AG04450 (cell line): ENCODE results near the gene PKD1L1. TPM values are rescaled to one million over a fixed set of nuclear protein-coding genes. Genes with fewer than 3 reads are reported as not detected.
A peak's percentile ranks its signal among the peaks of the same experiment; 100 is the strongest.
"Not testable (repeated sequence)": the region's sequence is repeated elsewhere in the genome, so short reads cannot be mapped to it uniquely, and the experiment has no call there.

Experiments
- CTCF ChIA-PET: fragments of 300-600, 350-600 bp; formaldehyde crosslinking; extraction: SDS; loops from one replicate; lab custom pipeline; 2022; ENCODE audit warnings: antibody characterized with exemption, inconsistent platforms; lab: Charles Lee
- POLR2A ChIA-PET: fragments of 350-600 bp; formaldehyde crosslinking; extraction: SDS; loops from one replicate; lab custom pipeline; 2021; ENCODE audit warnings: antibody characterized with exemption, inconsistent platforms; lab: Yijun Ruan, JAX
- DNase-seq: peaks from one replicate; pipeline ENCODE4 v3.0.0-alpha.2; 2011; ENCODE audit warnings: low read depth, low spot score
- H3K27ac ChIP-seq: one replicate; pipeline ENCODE4 v1.5.1; 2012; ENCODE audit warnings: low read depth, low read length, control low read depth
- H3K27me3 ChIP-seq: one replicate; pipeline ENCODE4 v1.6.0; 2012; ENCODE audit warnings: low read length; ENCODE audit not compliant: control insufficient read depth, insufficient read depth
- H3K4me3 ChIP-seq: 2 replicates; pipeline ENCODE4 v1.5.1; 2011; ENCODE audit warnings: mild to moderate bottlenecking, low read depth, low read length, control low read depth
- H3K9me3 ChIP-seq: 2 replicates; pipeline ENCODE4 v1.5.1; 2012; ENCODE audit warnings: low read length; ENCODE audit not compliant: control insufficient read depth, insufficient read depth
- CTCF ChIP-seq: IDR thresholded peaks from 2 replicates; pipeline ENCODE4 v1.5.1; 2011; ENCODE audit warnings: low read depth, low read length, control low read depth, inconsistent platforms
- polyA plus RNA-seq: library from polyadenylated mRNA; depleted of rRNA; stranded (reverse); fragments of >200 nt; gene quantifications from 2 replicates; pipeline ENCODE4 v1.2.3, GENCODE V29; 2011

Gene PKD1L1
- polyA plus RNA-seq, 1 experiment = 0.01 TPM

- POLR2A ChIA-PET = no interaction called here
- H3K27ac ChIP-seq = no peak overlapping the region
- no peaks in the 10 kb centered on the region for H3K27me3 ChIP-seq
- peak; percentile 62 for TF ChIP-seq CTCF
- no peaks in the 10 kb centered on the region for H3K9me3 ChIP-seq
- DNase-seq = no peak
- H3K4me3 ChIP-seq = no peak overlapping the region
- CTCF ChIA-PET = interaction anchor here (0.6 to 8.0 kb wide), 22 partner anchors 8 to 723 kb away, joined by 3 to 160 read pairs (median 4); no protein-coding TSS in a partner anchor
Measured at GRCh38 chr7:47988496-47989386, 40.5 kb upstream of the PKD1L1 start.

- no peak for DNase-seq
- Histone ChIP-seq H3K27me3 (no peaks in the 10 kb centered on the region), H3K4me3 (no peak overlapping the region), H3K9me3 (no peaks in the 10 kb centered on the region), H3K27ac (no peak overlapping the region)
- POLR2A ChIA-PET = no interaction called here
- CTCF ChIA-PET = interaction anchor here (1.1 to 3.8 kb wide), 5 partner anchors 9 to 717 kb away, joined by 3 to 20 read pairs (median 6); no protein-coding TSS in a partner anchor
- no peak for TF ChIP-seq CTCF
Measured at GRCh38 chr7:47982610-47983009, 34.3 kb upstream of the PKD1L1 start.

GRCh38 chr7:47980648-47981047 lies 32.4 kb upstream of the PKD1L1 start:
- H3K4me3 ChIP-seq, H3K27me3 ChIP-seq, H3K27ac ChIP-seq, POLR2A ChIA-PET, H3K9me3 ChIP-seq, DNase-seq: not testable (repeated sequence)
- CTCF ChIA-PET = interaction anchor here (1.5 kb wide), 1 partner anchor 130 kb away, joined by 3 read pairs; no protein-coding TSS in a partner anchor

GRCh38 chr7:47979832-47980181 lies 31.5 kb upstream of the PKD1L1 start:
- ChIA-PET CTCF (interaction anchor here (1.5 kb wide), 1 partner anchor 131 kb away, joined by 3 read pairs; no protein-coding TSS in a partner anchor), POLR2A (no interaction called here)
- Histone ChIP-seq H3K9me3 (no peaks in the 10 kb centered on the region), H3K27me3 (no peaks in the 10 kb centered on the region), H3K27ac (no peak overlapping the region), H3K4me3 (peak overlapping the region; percentile 85)
- no peak for TF ChIP-seq CTCF
- no peak for DNase-seq

- Histone ChIP-seq H3K27ac (peak within 1 kb of the TSS; percentile 81), H3K4me3 (peak within 1 kb of the TSS; percentile 85), H3K9me3 (no peaks in the 10 kb centered on the region), H3K27me3 (no peaks in the 10 kb centered on the region)
- TF ChIP-seq CTCF = no peak
- DNase-seq = peak; percentile 59
- POLR2A ChIA-PET = no interaction called here
- CTCF ChIA-PET = interaction anchor here (1.1 to 1.7 kb wide), 4 partner anchors 11 to 131 kb away, joined by 3 to 13 read pairs (median 8); no protein-coding TSS in a partner anchor
Measured at GRCh38 chr7:47979145-47979831, 31.0 kb upstream of the PKD1L1 start, which contains the start of gene HUS1. TSS of gene HUS1 (minus strand) at chr7:47979615. CDS start at chr7:47979519, 96 bp downstream.
